Brain pericyte (primary cell): ENCODE results near the gene GDF15.
"Not testable (repeated sequence)": the region's sequence is repeated elsewhere in the genome, so short reads cannot be mapped to it uniquely, and the experiment has no call there.

Experiments used
- DNase-seq: peaks from one replicate; pipeline ENCODE4 v3.0.0-alpha.2; 2012; ENCODE audit warnings: low read depth, low spot score

Gene GDF15

DNA sequence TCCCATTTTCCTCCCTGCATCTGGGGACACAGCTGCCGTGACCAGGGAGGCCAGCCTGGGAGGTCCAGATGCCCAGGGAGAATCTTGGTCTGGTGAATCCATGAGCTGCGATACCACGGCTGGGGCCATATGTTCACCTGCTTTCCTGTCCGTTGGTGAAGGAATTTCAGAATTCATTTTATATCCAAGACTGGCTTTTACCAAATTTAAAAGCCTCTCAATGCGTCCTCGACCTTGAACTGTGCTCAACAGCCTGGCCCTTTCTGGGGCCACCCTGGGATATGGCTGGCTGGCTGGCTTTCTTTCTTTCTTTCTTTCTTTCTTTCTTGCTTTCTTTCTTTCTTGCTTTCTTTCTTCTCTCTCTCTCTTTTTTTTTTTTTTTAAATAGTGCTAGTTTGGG is 22.2 kb upstream of the GDF15 start:
- DNase-seq = no peak

DNA sequence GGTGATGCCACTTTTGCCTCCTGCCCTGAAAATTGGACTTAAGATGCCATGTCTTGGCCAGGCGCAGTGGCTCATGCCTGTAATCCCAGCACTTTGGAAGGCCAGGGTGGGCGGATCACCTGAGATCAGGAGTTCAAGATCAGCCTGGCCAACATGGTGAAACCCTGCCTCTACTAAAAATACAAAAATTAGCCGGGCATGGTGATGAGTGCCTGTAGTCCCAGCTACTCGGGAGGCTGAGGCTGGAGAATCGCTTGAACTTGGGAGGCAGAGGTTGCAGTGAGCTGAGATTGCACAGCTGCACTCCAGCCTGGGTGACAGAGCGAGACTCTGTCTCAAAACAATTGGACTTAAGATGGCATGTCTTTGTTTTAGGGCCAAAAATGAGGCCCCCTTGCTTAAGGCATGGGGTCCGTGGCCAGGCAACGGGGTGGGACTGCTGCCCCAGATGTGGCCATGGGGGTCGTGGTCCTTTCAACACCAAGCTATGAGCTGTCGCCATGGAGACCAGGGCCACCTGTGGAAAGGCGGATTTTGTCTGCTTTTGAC is 21.6 kb upstream of the GDF15 start:
- not testable (repeated sequence) for DNase-seq

DNA sequence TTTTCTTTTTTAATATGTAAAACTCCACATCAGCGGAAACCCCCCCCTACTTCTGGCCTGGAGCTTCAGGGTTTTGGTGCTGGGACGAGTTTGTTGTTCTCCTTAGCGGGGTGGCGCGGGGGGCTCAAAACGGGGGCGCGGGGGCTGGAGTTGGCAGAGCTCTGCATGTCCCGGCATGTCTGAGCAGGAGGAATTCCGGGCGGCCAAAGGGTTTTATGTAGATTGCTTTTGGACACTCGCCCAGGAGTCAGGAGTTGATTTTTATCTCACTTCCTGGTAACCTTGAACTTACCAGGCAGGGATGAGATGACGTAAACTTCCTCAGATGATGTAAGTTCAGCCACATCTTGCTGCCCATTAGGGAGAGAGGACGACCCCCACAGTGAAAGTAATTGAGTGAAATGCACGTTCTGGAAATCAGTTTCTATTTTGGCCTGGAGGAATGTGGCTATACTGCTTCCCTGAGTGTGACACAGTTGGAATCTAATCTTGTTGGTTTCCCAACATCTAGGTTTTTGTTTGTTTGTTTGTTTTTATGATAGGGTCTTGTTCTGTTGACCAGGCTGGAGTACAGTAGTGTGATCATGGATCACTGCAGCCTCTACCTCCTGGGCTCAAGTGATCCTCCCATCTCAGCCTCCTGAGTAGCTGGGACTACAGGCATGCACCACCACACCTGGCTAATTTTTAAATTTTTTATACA is 21.0 kb upstream of the GDF15 start:
- peak; percentile 98 for DNase-seq

GRCh38 chr19:18366021-18366435 is 19.9 kb upstream of the GDF15 start:
- DNase-seq = no peak

GRCh38 chr19:18368504-18369222 is 17.3 kb upstream of the GDF15 start:
- DNase-seq = no peak

DNA sequence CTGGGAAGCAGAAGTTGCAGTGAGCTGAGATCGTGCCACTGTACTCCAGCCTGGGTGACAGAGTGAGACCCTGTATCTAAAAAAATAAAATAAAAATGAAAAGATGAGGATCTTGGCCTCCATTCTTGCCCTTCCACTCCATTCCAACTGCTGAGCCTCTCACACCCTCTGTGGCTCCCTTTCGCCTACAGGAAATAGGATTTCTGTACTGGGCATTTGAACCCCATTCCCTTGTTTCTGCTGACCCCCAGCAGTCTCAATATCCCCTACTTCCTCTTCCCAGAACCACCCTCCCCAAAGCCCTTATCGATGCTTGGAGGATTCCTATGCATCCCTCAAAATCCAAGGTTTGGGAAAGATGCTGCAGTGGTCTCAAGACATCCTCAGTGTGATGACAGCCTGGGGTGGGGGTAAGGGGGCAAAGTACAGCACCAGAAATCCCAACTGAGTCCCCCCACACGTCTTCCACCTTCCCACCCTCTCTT is 12.5 kb upstream of the GDF15 start:
- DNase-seq = no peak

GRCh38 chr19:18373892-18374629 is 11.9 kb upstream of the GDF15 start:
- peak; percentile 96 for DNase-seq

DNA sequence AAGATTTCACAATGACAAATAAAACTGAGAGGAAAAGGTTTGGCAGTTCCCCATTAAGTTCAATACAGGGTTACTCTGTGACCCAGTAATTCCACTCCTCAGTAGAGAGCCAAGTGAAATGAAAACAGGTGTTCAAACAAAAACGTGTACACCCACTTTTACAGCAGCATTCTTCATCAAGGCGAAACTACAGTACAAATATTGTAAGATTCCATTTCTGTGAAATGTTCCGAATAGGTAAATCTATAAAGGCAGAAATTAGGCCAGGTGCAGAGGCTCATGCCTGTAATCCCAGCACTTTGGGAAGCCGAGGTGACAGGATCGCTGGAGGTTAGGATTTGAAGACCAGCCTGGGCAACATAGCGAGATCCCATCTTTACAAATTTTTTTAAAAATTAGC is 8.9 kb upstream of the GDF15 start:
- no peak for DNase-seq

DNA sequence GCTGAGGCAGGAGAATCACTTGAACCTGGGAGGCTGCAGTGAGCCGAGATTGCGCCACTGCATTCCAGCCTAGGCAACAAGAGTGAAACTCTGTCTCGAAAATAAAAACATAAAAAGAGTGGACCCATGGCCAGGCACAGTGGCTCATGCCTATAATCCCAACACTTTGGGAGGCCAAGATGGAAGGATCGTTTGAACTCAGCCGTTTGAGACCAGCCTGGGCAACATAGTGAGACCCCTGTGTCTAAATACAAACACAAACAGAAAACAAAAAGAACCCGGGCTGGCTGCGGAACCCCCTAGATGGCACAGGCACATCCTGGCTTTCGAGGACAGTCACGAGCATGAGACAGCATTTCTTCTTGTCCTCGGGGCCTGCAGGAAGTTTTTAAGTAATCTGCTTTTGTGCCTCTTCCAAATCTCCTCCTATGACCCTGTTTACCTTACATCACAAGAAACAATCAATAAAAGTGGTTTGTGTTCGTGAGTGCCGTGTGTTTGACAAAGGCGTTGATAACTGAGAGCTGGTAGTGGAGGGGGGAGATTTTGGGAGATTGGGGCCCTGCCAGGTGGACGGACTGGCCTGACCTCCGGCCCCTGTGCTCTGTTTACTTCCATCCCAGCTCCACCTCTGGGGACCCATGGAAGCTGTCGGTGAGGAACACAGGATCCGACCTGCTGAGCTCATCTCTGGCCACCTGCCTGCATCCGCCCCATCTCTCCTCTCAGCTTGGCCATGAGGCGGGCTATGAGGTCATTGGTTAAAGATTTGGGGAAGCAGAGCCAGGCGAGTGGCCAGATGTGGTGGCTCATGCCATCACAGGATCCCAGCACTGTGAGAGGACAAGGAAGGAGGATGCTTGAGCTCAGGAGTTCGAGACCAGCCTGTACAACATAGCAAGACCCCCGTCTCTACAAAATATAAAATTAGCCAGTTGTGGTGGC is 5.9 kb upstream of the GDF15 start:
- no peak for DNase-seq

DNA sequence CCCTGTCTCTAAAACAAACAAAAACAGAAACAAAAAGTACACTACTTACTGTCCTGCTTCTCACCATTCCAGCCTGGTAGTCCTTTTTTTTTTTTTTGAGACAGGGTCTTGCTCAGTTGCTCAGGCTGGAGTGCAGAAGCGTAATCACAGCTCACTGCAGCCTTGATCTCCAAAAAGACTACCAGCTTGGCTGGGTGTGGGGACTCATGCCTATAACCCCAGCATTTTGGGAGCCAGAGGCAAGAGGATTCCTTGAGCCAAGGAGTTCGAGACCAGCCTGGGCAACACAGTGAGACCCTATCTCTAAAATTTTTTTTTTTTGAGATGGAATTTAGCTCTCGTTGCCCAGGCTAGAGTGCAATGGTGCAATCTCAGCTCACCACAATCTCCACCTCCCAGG is 5.1 kb upstream of the GDF15 start:
- no peak for DNase-seq

GRCh38 chr19:18383622-18384021 is 2.3 kb upstream of the GDF15 start:
- not testable (repeated sequence) for DNase-seq

- no peak for DNase-seq
Observed at GRCh38 chr19:18384775-18385174, 1.2 kb upstream of the GDF15 start.

GRCh38 chr19:18385359-18385674 is 641 bp upstream of the GDF15 start:
- no peak for DNase-seq

DNA sequence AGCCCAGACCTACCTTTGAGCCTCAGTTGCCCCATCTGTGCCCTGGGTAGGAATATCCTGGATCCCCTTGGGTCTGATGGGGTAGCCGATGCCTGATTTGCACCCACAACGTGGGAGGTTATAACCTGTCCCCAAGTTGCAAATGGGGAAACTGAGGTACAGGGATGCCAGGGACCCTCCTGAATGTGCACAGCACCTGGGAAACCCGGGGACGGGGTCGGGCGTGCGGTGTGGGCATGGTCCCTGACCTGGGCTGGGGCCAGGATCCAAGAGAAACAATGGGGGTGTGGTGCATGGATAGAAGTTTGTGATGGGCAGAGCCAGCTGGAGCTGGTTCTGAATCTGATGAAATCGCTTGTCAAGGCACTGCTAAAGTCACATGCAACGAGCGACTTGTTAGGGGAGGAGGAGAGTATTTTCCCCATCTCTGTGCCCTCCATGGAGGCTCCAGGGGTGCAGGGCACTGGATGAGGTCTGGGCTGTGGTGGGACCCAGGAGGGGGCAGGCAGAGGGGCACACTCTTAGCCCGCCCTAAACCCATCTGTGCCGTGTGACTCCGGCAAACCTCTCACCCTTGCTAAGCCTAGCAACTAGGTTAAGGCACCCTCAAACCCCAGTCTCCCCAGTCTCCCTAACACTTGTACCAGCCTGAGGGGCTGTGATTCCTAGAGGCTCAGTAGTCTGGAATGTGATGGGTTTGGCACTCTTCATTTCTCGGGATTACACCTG is 749 bp downstream of the GDF15 start:
- no peak for DNase-seq

DNA sequence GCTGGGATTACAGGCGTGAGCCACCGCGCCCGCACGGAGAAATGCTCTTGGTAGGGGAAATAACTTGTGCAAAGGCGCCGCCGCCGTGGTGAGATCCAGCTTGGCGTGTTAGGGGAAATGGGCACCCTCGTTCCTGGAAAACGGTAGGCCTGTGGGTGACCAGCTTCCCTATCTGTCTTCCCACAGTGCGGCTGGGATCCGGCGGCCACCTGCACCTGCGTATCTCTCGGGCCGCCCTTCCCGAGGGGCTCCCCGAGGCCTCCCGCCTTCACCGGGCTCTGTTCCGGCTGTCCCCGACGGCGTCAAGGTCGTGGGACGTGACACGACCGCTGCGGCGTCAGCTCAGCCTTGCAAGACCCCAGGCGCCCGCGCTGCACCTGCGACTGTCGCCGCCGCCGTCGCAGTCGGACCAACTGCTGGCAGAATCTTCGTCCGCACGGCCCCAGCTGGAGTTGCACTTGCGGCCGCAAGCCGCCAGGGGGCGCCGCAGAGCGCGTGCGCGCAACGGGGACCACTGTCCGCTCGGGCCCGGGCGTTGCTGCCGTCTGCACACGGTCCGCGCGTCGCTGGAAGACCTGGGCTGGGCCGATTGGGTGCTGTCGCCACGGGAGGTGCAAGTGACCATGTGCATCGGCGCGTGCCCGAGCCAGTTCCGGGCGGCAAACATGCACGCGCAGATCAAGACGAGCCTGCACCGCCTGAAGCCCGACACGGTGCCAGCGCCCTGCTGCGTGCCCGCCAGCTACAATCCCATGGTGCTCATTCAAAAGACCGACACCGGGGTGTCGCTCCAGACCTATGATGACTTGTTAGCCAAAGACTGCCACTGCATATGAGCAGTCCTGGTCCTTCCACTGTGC is 2.4 kb downstream of the GDF15 start:
- no peak for DNase-seq

DNA sequence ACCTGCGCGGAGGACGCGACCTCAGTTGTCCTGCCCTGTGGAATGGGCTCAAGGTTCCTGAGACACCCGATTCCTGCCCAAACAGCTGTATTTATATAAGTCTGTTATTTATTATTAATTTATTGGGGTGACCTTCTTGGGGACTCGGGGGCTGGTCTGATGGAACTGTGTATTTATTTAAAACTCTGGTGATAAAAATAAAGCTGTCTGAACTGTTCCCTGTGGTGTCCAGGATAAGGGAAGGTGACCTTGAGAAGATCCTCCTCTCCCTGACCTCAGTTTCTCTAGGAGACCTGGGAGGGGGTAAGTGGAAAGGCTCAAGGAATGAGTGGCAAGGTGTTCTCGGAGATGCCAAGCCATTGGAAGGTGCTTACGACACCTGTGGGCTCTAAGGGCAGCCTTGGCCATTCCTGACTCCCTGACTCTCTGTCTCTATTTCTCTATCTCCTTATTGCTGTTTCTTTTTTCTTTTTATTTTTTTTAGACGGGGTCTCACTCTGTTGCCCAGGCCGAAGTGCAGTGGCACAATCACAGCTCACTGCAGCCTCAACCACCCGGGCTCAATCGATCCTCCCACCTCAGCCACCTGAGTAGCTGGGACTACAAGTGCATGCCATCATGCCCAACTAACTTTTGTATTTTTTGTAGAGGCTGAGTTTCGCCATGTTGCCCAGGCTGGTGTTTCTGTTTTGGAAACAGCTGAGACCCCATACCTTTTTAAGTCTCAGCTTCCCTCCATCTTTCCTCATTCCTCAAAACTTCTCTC is 3.2 kb downstream of the GDF15 start:
- no peak for DNase-seq

DNA sequence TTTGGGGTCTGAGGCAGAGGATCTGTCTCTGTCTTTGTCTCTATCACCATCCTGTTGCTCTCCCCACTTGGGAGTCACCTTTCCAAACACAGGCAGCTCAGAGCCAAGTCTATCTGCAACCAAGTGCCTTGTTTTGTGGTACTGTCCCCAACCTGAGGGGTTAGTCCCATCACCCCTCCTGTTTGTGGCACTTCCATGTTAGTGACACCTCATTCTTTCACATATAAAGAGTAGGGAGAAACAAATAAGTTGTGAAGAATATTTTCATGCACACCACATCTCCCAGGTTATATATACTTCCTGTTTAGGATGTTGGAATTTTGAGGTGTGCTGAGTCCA is 3.7 kb downstream of the GDF15 start:
- DNase-seq = no peak

DNA sequence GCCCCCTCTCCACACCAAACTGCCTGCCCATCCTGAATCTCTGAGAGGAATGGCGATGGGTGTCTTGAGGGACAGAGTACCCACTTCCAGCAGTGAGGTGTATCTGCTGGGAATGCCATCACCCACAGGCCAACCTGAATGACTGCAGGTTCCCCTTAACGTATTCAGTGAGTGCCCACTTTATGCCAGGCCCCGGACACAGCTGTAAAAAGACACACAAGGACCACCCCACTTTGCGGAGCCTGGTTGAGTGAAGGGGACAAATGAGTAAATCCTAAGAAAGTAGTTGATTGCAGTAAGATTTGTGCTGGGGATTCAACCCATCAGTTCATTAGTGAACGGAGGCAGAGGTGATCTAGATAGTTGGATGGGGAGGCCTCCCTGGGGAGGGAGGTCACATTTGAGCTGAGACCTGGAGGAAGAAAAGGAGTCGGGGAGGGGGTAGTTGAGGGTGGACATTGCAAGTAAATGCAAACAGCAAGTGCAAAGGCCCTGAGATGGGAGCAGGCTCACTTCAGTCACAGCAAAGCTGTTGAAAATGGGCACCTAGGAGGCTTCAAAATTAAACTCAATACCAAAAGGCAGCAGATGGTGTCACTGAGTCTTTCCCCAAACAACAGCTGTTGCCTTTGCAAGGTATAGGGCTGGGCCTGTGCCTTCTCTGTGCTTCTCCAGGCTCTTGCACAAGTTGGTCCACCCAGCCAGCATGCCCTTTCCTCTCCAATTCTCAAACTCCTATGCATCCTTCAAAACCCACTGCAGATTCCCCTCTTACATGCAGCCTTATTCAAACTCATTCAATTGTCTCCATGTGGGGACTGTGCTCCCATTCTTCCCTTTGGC is 4.3 kb downstream of the GDF15 start:
- DNase-seq = no peak
